SK-N-SH (cell line): ENCODE measurements around the gene IQGAP2. TPM values are rescaled to one million over a fixed set of nuclear protein-coding genes. Genes with fewer than 3 reads are reported as not detected.

Source experiments
- CTCF ChIA-PET: fragments of 300-600, 350-600 bp; formaldehyde crosslinking; extraction: SDS; loops from one replicate; lab custom pipeline; 2021; lab: Yijun Ruan, JAX
- POLR2A ChIA-PET: fragments of 350-600 bp; sonication (Branson Sonifier 250); formaldehyde crosslinking; extraction: SDS; loops from one replicate; lab custom pipeline; 2020; ENCODE audit warnings: antibody characterized with exemption, inconsistent platforms; lab: Yijun Ruan, JAX
- DNase-seq: peaks from one replicate; pipeline ENCODE4 v3.0.0; 2012
- H2AFZ ChIP-seq: fragments of 200-600 bp; sonication (generic); 2 replicates; pipeline ENCODE4 v1.8.1; 2016; ENCODE audit warnings: antibody characterized with exemption, mild to moderate bottlenecking, low read depth
- H3F3A ChIP-seq: fragments of 200-600 bp; sonication (generic); replicated peaks from 2 replicates; pipeline ENCODE3; 2016; ENCODE audit warnings: antibody characterized with exemption, mild to moderate bottlenecking; ENCODE audit not compliant: insufficient read depth
- H3K27ac ChIP-seq, 2 experiments: fragments of 200-500 bp in 1 of 2; fragments of 200-600 bp in 1 of 2; sonication (Bioruptor generic) in 1 of 2; sonication (generic), shearing (Covaris generic) in 1 of 2; 2 replicates each; pipeline versions ENCODE4 v1.5.1 to v1.6.1; 2014 to 2016; ENCODE audit warnings: low read depth in 2 of 2, inconsistent platforms in 1 of 2, low read length in 1 of 2, mild to moderate bottlenecking in 1 of 2, mixed read lengths in 1 of 2
- H3K27me3 ChIP-seq: fragments of 200-600 bp; sonication (generic), shearing (Covaris generic); 2 replicates; pipeline ENCODE4 v1.6.1; 2016; ENCODE audit warnings: mixed run types; ENCODE audit not compliant: insufficient read depth
- H3K36me3 ChIP-seq, 2 experiments: fragments of 200-500 bp in 1 of 2; fragments of 200-600 bp in 1 of 2; sonication (Bioruptor generic) in 1 of 2; sonication (generic) in 1 of 2; replicated peaks in 1 of 2; 2 replicates each; pipeline versions ENCODE3 to v1.5.1; 2014 to 2016; ENCODE audit warnings: low read length in 1 of 2, mild to moderate bottlenecking in 1 of 2; ENCODE audit not compliant: insufficient read depth in 2 of 2, control insufficient read depth in 1 of 2
- H3K4me1 ChIP-seq, 2 experiments: fragments of 200-500 bp in 1 of 2; fragments of 200-600 bp in 1 of 2; sonication (Bioruptor generic) in 1 of 2; sonication (generic), shearing (Covaris generic) in 1 of 2; 2 replicates each; pipeline versions ENCODE4 v1.5.1 to v1.6.1; 2014 to 2016; ENCODE audit warnings: low read depth in 1 of 2, low read length in 1 of 2, mixed run types in 1 of 2; ENCODE audit not compliant: insufficient read depth in 2 of 2, control insufficient read depth in 1 of 2
- H3K4me2 ChIP-seq: fragments of 200-600 bp; sonication (generic), shearing (Covaris generic); 2 replicates; pipeline ENCODE4 v1.6.1; 2017; ENCODE audit warnings: mixed run types
- H3K4me3 ChIP-seq, 2 experiments: fragments of 200-500 bp in 1 of 2; fragments of 200-600 bp in 1 of 2; sonication (Bioruptor generic) in 1 of 2; sonication (generic), shearing (Covaris generic) in 1 of 2; 2 replicates each; pipeline versions ENCODE4 v1.5.1 to v1.8.1; 2014 to 2016; ENCODE audit warnings: low read depth in 2 of 2, inconsistent platforms in 1 of 2, low read length in 1 of 2, mild to moderate bottlenecking in 1 of 2, mixed read lengths in 1 of 2, moderate library complexity in 1 of 2
- H3K79me2 ChIP-seq: fragments of 200-600 bp; sonication (generic); 2 replicates; pipeline ENCODE4 v1.8.1; 2017; ENCODE audit warnings: mild to moderate bottlenecking; ENCODE audit not compliant: insufficient read depth
- H3K9ac ChIP-seq: fragments of 200-600 bp; sonication (generic); 2 replicates; pipeline ENCODE4 v1.6.1; 2017; ENCODE audit warnings: mixed run types
- H3K9me2 ChIP-seq: fragments of 200-600 bp; sonication (generic); 2 replicates; pipeline ENCODE4 v1.6.1; 2017; ENCODE audit warnings: mixed run types
- H3K9me3 ChIP-seq: fragments of 200-600 bp; sonication (generic); 2 replicates; pipeline ENCODE4 v1.6.1; 2017; ENCODE audit warnings: mixed run types, mild to moderate bottlenecking, moderate library complexity
- H4K20me1 ChIP-seq: fragments of 200-600 bp; sonication (generic); 2 replicates; pipeline ENCODE4 v1.6.1; 2017; ENCODE audit warnings: mild to moderate bottlenecking, mixed run types; ENCODE audit not compliant: insufficient read depth
- CHD2 ChIP-seq: fragments of 150-350 bp; IDR thresholded peaks from 2 replicates; pipeline ENCODE4 v1.6.1; 2018; ENCODE audit warnings: low read length; ENCODE audit not compliant: partially characterized antibody
- EP300 ChIP-seq, 2 experiments: IDR thresholded peaks; 2 replicates each; pipeline versions ENCODE4 v1.4.0 to v1.6.1; 2012; ENCODE audit warnings: borderline replicate concordance in 1 of 2, low read depth in 1 of 2, low read length in 1 of 2
- EZH2phosphoT487 ChIP-seq: fragments of 200-600 bp; sonication (generic); IDR thresholded peaks from 2 replicates; pipeline ENCODE4 v1.6.1; 2017; ENCODE audit warnings: low read depth, mixed run types, mild to moderate bottlenecking, antibody characterized with exemption, moderate library complexity, borderline replicate concordance
- FOSL2 ChIP-seq: IDR thresholded peaks from 2 replicates; pipeline ENCODE4 v1.4.0; 2012; ENCODE audit warnings: low read depth, mild to moderate bottlenecking, moderate library complexity, borderline replicate concordance
- FOXJ3 ChIP-seq: sonication (generic); formaldehyde crosslinking; IDR thresholded peaks from 2 replicates; pipeline ENCODE4 v1.5.1; 2020; ENCODE audit warnings: mild to moderate bottlenecking, missing genetic modification reagents
- FOXM1 ChIP-seq: IDR thresholded peaks from 2 replicates; pipeline ENCODE4 v1.4.0; 2012; ENCODE audit warnings: low read depth, mild to moderate bottlenecking
- GABPA ChIP-seq: IDR thresholded peaks from 2 replicates; pipeline ENCODE4 v1.4.0; 2012; ENCODE audit warnings: low read depth, mild to moderate bottlenecking
- GATA2 ChIP-seq: sonication (generic); formaldehyde crosslinking; IDR thresholded peaks from 2 replicates; pipeline ENCODE4 v1.5.0; 2020; ENCODE audit warnings: mild to moderate bottlenecking, missing genetic modification reagents
- JUND ChIP-seq: IDR thresholded peaks from 2 replicates; pipeline ENCODE4 v1.4.0; 2012
- NRF1 ChIP-seq: IDR thresholded peaks from 2 replicates; pipeline ENCODE4 v1.6.1; 2012; ENCODE audit warnings: low read depth, mild to moderate bottlenecking, low read length
- RAD21 ChIP-seq: IDR thresholded peaks from 2 replicates; pipeline ENCODE4 v1.6.1; 2012; ENCODE audit warnings: mild to moderate bottlenecking, low read length
- RCOR1 ChIP-seq: fragments of 150-350 bp; IDR thresholded peaks from 2 replicates; pipeline ENCODE4 v1.6.1; 2017; ENCODE audit warnings: antibody characterized with exemption, low read length
- WGBS: methylation state at CpG from one replicate; pipeline ENCODE4 v1.1.6; 2017; ENCODE audit warnings: low lambda C conversion rate; 5-methylcytosine and 5-hydroxymethylcytosine counted together
- polyA plus RNA-seq, 3 experiments: library from polyadenylated mRNA; depleted of rRNA; stranded (reverse); fragments of >200 nt; gene quantifications; 2 replicates each; pipeline ENCODE4 v1.2.3, GENCODE V29; 2012
- TF ChIP-seq, protein P1 (sequence below): fragments of 150-350 bp; IDR thresholded peaks from 2 replicates; pipeline ENCODE4 v1.6.1; 2016; ENCODE audit warnings: mild to moderate bottlenecking, low read depth, low read length
- TF ChIP-seq, protein P2 (sequence below): IDR thresholded peaks from 2 replicates; pipeline ENCODE4; 2012
- TF ChIP-seq, protein P3 (sequence below): IDR thresholded peaks from 2 replicates; pipeline ENCODE4 v1.4.0; 2012; ENCODE audit warnings: low read depth
- TF ChIP-seq, protein P4 (sequence below): IDR thresholded peaks from 2 replicates; pipeline ENCODE4 v1.4.0; 2012; ENCODE audit warnings: low read depth, borderline replicate concordance

Gene IQGAP2
- polyA plus RNA-seq, 1 of the 3 experiments (the other 2 are of a cell fraction) = 2.1 TPM

DNA sequence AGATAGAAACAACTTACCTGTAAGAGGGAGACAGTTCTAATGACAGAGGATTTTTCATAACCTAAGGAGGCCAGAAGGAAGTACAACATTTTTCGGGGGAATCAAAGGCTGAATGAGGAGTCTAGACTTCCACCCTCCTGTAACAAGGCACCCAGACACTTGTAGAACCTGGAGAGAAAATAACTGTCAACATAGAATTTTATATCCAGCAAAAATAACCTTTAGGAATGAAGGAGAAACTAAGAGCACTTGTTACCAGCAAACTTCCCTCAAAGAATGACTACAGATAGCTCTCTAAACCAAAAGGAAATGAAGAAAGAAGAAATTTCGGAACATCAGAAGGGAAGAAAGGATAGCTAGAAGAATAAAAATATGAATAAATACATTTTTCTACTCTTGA is 246.1 kb downstream of the IQGAP2 start:
- no peaks in the 10 kb centered on the region for H3K36me3 ChIP-seq
- H3K4me1 ChIP-seq = no peaks in the 10 kb centered on the region
- 0 out of 2 replicates have a peak, but pooled peaks cover 7% of the 10 kb centered on the region for H3K9me3 ChIP-seq
- H3K4me3 ChIP-seq = no peak overlapping the region
- no peaks in the 10 kb centered on the region for H3F3A ChIP-seq
- TF ChIP-seq FOXM1 = no peak
- no peak for TF ChIP-seq RAD21
- no peak for TF ChIP-seq EZH2phosphoT487
- TF ChIP-seq EP300 (IDR thresholded peaks at IDR 0.05; ENCODE audit: borderline replicate concordance in 1 of 2, low read depth in 1 of 2, low read length in 1 of 2) = no peak
- TF ChIP-seq FOXJ3 = no peak
- TF ChIP-seq, protein P1, sequence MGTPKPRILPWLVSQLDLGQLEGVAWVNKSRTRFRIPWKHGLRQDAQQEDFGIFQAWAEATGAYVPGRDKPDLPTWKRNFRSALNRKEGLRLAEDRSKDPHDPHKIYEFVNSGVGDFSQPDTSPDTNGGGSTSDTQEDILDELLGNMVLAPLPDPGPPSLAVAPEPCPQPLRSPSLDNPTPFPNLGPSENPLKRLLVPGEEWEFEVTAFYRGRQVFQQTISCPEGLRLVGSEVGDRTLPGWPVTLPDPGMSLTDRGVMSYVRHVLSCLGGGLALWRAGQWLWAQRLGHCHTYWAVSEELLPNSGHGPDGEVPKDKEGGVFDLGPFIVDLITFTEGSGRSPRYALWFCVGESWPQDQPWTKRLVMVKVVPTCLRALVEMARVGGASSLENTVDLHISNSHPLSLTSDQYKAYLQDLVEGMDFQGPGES = no peak
- no peak for TF ChIP-seq GABPA
- TF ChIP-seq, protein P2, sequence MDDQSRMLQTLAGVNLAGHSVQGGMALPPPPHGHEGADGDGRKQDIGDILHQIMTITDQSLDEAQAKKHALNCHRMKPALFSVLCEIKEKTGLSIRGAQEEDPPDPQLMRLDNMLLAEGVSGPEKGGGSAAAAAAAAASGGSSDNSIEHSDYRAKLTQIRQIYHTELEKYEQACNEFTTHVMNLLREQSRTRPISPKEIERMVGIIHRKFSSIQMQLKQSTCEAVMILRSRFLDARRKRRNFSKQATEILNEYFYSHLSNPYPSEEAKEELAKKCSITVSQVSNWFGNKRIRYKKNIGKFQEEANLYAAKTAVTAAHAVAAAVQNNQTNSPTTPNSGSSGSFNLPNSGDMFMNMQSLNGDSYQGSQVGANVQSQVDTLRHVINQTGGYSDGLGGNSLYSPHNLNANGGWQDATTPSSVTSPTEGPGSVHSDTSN = no peak
- TF ChIP-seq RCOR1 = no peak
- no peak for TF ChIP-seq GATA2 (CRISPR knock-in tag)
- TF ChIP-seq, protein P3, sequence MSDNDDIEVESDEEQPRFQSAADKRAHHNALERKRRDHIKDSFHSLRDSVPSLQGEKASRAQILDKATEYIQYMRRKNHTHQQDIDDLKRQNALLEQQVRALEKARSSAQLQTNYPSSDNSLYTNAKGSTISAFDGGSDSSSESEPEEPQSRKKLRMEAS = no peak
- TF ChIP-seq CHD2 = no peak
- TF ChIP-seq JUND = no peak
- no peak for TF ChIP-seq FOSL2
- TF ChIP-seq NRF1 = no peak
- TF ChIP-seq, protein P4, sequence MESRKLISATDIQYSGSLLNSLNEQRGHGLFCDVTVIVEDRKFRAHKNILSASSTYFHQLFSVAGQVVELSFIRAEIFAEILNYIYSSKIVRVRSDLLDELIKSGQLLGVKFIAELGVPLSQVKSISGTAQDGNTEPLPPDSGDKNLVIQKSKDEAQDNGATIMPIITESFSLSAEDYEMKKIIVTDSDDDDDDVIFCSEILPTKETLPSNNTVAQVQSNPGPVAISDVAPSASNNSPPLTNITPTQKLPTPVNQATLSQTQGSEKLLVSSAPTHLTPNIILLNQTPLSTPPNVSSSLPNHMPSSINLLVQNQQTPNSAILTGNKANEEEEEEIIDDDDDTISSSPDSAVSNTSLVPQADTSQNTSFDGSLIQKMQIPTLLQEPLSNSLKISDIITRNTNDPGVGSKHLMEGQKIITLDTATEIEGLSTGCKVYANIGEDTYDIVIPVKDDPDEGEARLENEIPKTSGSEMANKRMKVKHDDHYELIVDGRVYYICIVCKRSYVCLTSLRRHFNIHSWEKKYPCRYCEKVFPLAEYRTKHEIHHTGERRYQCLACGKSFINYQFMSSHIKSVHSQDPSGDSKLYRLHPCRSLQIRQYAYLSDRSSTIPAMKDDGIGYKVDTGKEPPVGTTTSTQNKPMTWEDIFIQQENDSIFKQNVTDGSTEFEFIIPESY = no peak
- no peak overlapping the region for H2AFZ ChIP-seq
- CTCF ChIA-PET = interaction anchor here (1.4 to 1.5 kb wide), 3 partner anchors 9 to 126 kb away, joined by 3 to 4 read pairs (median 4); no protein-coding TSS in a partner anchor
- H3K79me2 ChIP-seq = no peaks in the 10 kb centered on the region
- POLR2A ChIA-PET = no interaction called here
- no peaks in the 10 kb centered on the region for H4K20me1 ChIP-seq
- no peak overlapping the region for H3K27ac ChIP-seq
- H3K27me3 ChIP-seq = no peaks in the 10 kb centered on the region
- DNase-seq = no peak
- H3K4me2 ChIP-seq = no peak overlapping the region
- H3K9ac ChIP-seq = no peak overlapping the region
- 67% methylated on average over 2 of the region's 2 CpGs for WGBS
- no peaks in the 10 kb centered on the region for H3K9me2 ChIP-seq
